ENCODE results near the gene TOX2. TPM values are rescaled to one million over a fixed set of nuclear protein-coding genes. Genes with fewer than 3 reads are reported as not detected.

The TOX2 gene
- total RNA-seq, 1 donor: 1.1 TPM

GRCh38 chr20:44051661-44052000 is 137.0 kb downstream of the TOX2 start:
- Histone ChIP-seq H3K79me2 (ENCODE audit: insufficient read depth, low read length) (no peaks in the 10 kb centered on the region), H3K4me1 (ENCODE audit: insufficient read depth, low read length) (no peaks in the 10 kb centered on the region)

DNA sequence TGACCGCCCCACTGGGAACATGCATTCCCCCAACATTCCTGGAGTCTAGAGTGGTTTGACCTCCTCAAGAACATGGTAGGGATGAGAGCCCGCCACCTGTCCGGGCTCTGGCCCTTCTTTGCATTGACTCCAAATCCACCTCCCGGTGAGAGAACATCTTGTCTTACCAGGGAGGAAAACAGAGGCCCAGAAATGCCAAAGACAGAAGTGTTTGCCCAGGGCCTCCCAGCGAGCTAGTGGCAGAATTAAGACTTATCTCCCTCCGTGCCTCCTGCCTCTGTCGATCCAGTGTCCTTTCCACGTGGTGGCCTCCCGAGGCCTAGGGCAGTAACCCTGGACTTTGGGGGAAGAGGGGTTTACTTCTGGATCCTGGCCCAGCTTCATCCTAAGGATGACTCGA is 137.5 kb downstream of the TOX2 start:
- Histone ChIP-seq H3K4me1 (ENCODE audit: insufficient read depth, low read length) (no peaks in the 10 kb centered on the region), H4K20me1 (ENCODE audit: insufficient read depth, low read length) (no peaks in the 10 kb centered on the region), H3K36me3 (ENCODE audit: insufficient read depth, low read length) (no peaks in the 10 kb centered on the region), H3K9me3 (ENCODE audit: low read depth, low read length) (no peaks in the 10 kb centered on the region), H3K27me3 (ENCODE audit: insufficient read depth, low read length) (no peaks in the 10 kb centered on the region), H3K79me2 (ENCODE audit: insufficient read depth, low read length) (no peaks in the 10 kb centered on the region), H2AFZ (ENCODE audit: low read length) (no peak overlapping the region), H3K27ac (ENCODE audit: low read depth, low read length) (no peak overlapping the region), H3K4me2 (ENCODE audit: insufficient read depth, low read length) (no peak overlapping the region), H3K4me3 (ENCODE audit: insufficient read depth, low read length) (no peak overlapping the region)
- no peak for TF ChIP-seq CTCF (IDR thresholded peaks at IDR 0.05; ENCODE audit: extremely low read depth, low read depth, low read length)
- no peak for DNase-seq (ENCODE audit: insufficient read length, low spot score, missing footprints)

More at GRCh38 chr20:44051661-44052000, 137.0 kb downstream of the TOX2 start:
- DNase-seq (ENCODE audit: insufficient read length, low spot score, missing footprints): peak; percentile 31
- no peak overlapping the region for H3K4me3 ChIP-seq (ENCODE audit: insufficient read depth, low read length)
- no peak for TF ChIP-seq CTCF (IDR thresholded peaks at IDR 0.05; ENCODE audit: extremely low read depth, low read depth, low read length)
- H3K27ac ChIP-seq (ENCODE audit: low read depth, low read length): no peak overlapping the region
- H2AFZ ChIP-seq (ENCODE audit: low read length): no peak overlapping the region
- H3K27me3 ChIP-seq (ENCODE audit: insufficient read depth, low read length): no peaks in the 10 kb centered on the region
- no peaks in the 10 kb centered on the region for H3K9me3 ChIP-seq (ENCODE audit: low read depth, low read length)
- H3K36me3 ChIP-seq (ENCODE audit: insufficient read depth, low read length): no peaks in the 10 kb centered on the region
- H3K4me2 ChIP-seq (ENCODE audit: insufficient read depth, low read length): no peak overlapping the region
- no peaks in the 10 kb centered on the region for H4K20me1 ChIP-seq (ENCODE audit: insufficient read depth, low read length)

DNA sequence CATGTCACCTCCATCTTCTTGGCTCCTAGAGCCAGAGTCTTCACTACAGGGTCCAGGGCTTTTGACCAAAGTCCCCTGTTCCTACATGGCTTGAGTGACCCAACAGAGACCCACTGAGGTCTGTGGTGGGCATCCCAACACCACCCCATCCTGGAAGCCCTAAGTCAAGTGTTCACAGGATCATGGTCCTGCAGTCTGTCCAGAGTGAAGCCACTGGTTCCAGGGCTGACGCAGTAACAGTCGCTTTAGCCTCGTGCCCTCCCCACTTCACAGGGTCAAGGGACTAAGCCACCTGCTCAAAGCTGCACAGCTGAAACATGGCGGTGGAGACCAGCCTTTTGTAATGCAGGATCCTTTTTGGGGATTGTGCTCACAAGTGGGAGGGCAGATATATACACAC is 138.4 kb downstream of the TOX2 start:
- Histone ChIP-seq H3K9me3 (ENCODE audit: low read depth, low read length) (no peaks in the 10 kb centered on the region), H3K4me1 (ENCODE audit: insufficient read depth, low read length) (no peaks in the 10 kb centered on the region), H3K79me2 (ENCODE audit: insufficient read depth, low read length) (no peaks in the 10 kb centered on the region), H3K27ac (ENCODE audit: low read depth, low read length) (no peak overlapping the region), H3K36me3 (ENCODE audit: insufficient read depth, low read length) (no peaks in the 10 kb centered on the region), H4K20me1 (ENCODE audit: insufficient read depth, low read length) (no peaks in the 10 kb centered on the region), H3K4me2 (ENCODE audit: insufficient read depth, low read length) (no peak overlapping the region), H3K27me3 (ENCODE audit: insufficient read depth, low read length) (no peaks in the 10 kb centered on the region), H3K4me3 (ENCODE audit: insufficient read depth, low read length) (no peak overlapping the region), H2AFZ (ENCODE audit: low read length) (no peak overlapping the region)
- no peak for TF ChIP-seq CTCF (IDR thresholded peaks at IDR 0.05; ENCODE audit: extremely low read depth, low read depth, low read length)
- DNase-seq (ENCODE audit: insufficient read length, low spot score, missing footprints): no peak

- no peaks in the 10 kb centered on the region for H4K20me1 ChIP-seq (ENCODE audit: insufficient read depth, low read length)
- no peaks in the 10 kb centered on the region for H3K4me1 ChIP-seq (ENCODE audit: insufficient read depth, low read length)
- no peak overlapping the region for H3K27ac ChIP-seq (ENCODE audit: low read depth, low read length)
- TF ChIP-seq CTCF (IDR thresholded peaks at IDR 0.05; ENCODE audit: extremely low read depth, low read depth, low read length): no peak
- no peak overlapping the region for H3K4me2 ChIP-seq (ENCODE audit: insufficient read depth, low read length)
- no peaks in the 10 kb centered on the region for H3K79me2 ChIP-seq (ENCODE audit: insufficient read depth, low read length)
- H3K36me3 ChIP-seq (ENCODE audit: insufficient read depth, low read length): no peaks in the 10 kb centered on the region
- H2AFZ ChIP-seq (ENCODE audit: low read length): no peak overlapping the region
- no peak overlapping the region for H3K4me3 ChIP-seq (ENCODE audit: insufficient read depth, low read length)
- H3K9me3 ChIP-seq (ENCODE audit: low read depth, low read length): no peaks in the 10 kb centered on the region
- no peaks in the 10 kb centered on the region for H3K27me3 ChIP-seq (ENCODE audit: insufficient read depth, low read length)
- DNase-seq (ENCODE audit: insufficient read length, low spot score, missing footprints): peak; percentile 56
Measured at GRCh38 chr20:44054118-44054517, 139.5 kb downstream of the TOX2 start.
